Transverse colon (tissue), 4 donors: ENCODE data around the gene RBM22.

Experiments used
- EP300 ChIP-seq: sonication (generic); formaldehyde crosslinking; IDR thresholded peaks from one replicate; pipeline ENCODE4 v1.6.1; 2017; ENCODE audit warnings: antibody characterized with exemption, low read depth
- POLR2A ChIP-seq: fragments of 450-650 bp; IDR thresholded peaks from one replicate; pipeline ENCODE4 v1.6.1; 2016; ENCODE audit warnings: antibody characterized with exemption, mild to moderate bottlenecking, moderate library complexity
- POLR2AphosphoS5 ChIP-seq, 3 donors: sonication (generic); formaldehyde crosslinking; IDR thresholded peaks; one replicate each; pipeline ENCODE4 v1.6.1; 2016; ENCODE audit warnings: antibody characterized with exemption in 3 of 3
- TF ChIP-seq, protein P1 (sequence below), 5 experiments: fragments of 200-600 bp in 3 of 5; fragments of 450-650 bp in 2 of 5; sonication (generic) in 3 of 5; IDR thresholded peaks; 1 replicate in 2 of 5; 2 replicates in 3 of 5; pipeline ENCODE4 v1.5.1; 2016 to 2017; ENCODE audit warnings: antibody characterized with exemption in 5 of 5, inconsistent platforms in 3 of 5, mild to moderate bottlenecking in 2 of 5, moderate library complexity in 1 of 5

DNA sequence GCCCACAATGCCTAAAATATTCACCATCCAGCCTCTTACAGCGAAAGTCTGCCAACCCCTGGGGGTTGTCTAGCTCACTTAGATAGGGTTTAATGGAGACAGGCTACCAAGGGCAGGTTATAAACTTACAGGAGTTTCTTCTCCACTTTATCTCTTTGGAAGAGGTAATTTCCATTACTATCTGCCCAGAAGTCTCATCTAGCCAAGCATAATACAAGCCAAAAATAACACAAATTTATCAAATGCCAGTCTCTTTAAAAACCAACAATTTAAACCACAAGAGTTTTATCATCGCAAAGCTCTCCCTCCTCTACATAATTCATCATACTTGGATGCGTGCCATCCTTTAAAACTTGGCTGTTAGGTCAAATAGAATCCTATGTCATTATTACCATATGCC, 6.2 kb downstream of the RBM22 start:
- TF ChIP-seq, protein P1, sequence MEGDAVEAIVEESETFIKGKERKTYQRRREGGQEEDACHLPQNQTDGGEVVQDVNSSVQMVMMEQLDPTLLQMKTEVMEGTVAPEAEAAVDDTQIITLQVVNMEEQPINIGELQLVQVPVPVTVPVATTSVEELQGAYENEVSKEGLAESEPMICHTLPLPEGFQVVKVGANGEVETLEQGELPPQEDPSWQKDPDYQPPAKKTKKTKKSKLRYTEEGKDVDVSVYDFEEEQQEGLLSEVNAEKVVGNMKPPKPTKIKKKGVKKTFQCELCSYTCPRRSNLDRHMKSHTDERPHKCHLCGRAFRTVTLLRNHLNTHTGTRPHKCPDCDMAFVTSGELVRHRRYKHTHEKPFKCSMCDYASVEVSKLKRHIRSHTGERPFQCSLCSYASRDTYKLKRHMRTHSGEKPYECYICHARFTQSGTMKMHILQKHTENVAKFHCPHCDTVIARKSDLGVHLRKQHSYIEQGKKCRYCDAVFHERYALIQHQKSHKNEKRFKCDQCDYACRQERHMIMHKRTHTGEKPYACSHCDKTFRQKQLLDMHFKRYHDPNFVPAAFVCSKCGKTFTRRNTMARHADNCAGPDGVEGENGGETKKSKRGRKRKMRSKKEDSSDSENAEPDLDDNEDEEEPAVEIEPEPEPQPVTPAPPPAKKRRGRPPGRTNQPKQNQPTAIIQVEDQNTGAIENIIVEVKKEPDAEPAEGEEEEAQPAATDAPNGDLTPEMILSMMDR (IDR thresholded peaks at IDR 0.05) = no peak
- TF ChIP-seq POLR2A (no peak), POLR2AphosphoS5 (IDR thresholded peaks at IDR 0.05) (no peak), EP300 (no peak)
